MM.1S (cell line): ENCODE data around the gene PLCH1.

Source experiments
- DNase-seq: peaks from one replicate; pipeline ENCODE4 v3.0.0-alpha.2; 2015
- H2AFZ ChIP-seq: fragments of 300-600 bp; sonication (generic); 2 replicates; pipeline ENCODE4 v1.6.0; 2016; ENCODE audit warnings: antibody characterized with exemption, low read length
- H3F3A ChIP-seq: fragments of 300-600 bp; sonication (generic); 2 replicates; pipeline ENCODE4 v1.6.1; 2016; ENCODE audit warnings: mild to moderate bottlenecking, antibody characterized with exemption, low read length, moderate library complexity, mixed read lengths; ENCODE audit not compliant: insufficient read depth
- H3K27ac ChIP-seq: fragments of 300-600 bp; sonication (generic); 2 replicates; pipeline ENCODE4 v1.5.1; 2016; ENCODE audit warnings: mild to moderate bottlenecking, low read length
- H3K27me3 ChIP-seq: fragments of 300-600 bp; sonication (generic); replicated peaks from 2 replicates; pipeline ENCODE4 v1.6.0; 2016; ENCODE audit warnings: low read length; ENCODE audit not compliant: insufficient read depth
- H3K36me3 ChIP-seq: fragments of 300-600 bp; sonication (generic); replicated peaks from 2 replicates; pipeline ENCODE4 v1.6.1; 2016; ENCODE audit warnings: mild to moderate bottlenecking, low read length, mixed read lengths; ENCODE audit not compliant: insufficient read depth
- H3K4me1 ChIP-seq: fragments of 300-600 bp; sonication (generic); 2 replicates; pipeline ENCODE4 v1.6.1; 2016; ENCODE audit warnings: low read length, mixed read lengths
- H3K4me2 ChIP-seq: fragments of 300-600 bp; sonication (generic); 2 replicates; pipeline ENCODE4 v1.6.0; 2016; ENCODE audit warnings: low read depth, low read length
- H3K4me3 ChIP-seq: fragments of 300-600 bp; sonication (generic); 2 replicates; pipeline ENCODE4 v1.5.1; 2016; ENCODE audit warnings: low read length, mixed read lengths
- H3K79me2 ChIP-seq: fragments of 300-600 bp; sonication (generic); 2 replicates; pipeline ENCODE4 v1.6.1; 2016; ENCODE audit warnings: mixed run types, low read length, mixed read lengths
- H3K9ac ChIP-seq: fragments of 300-600 bp; sonication (generic); 2 replicates; pipeline ENCODE4 v1.6.1; 2016; ENCODE audit warnings: low read length, mixed read lengths
- H3K9me2 ChIP-seq: fragments of 300-600 bp; sonication (generic); replicated peaks from 2 replicates; pipeline ENCODE4 v1.6.1; 2016; ENCODE audit warnings: mild to moderate bottlenecking, low read length, mixed read lengths; ENCODE audit not compliant: insufficient read depth
- H3K9me3 ChIP-seq: fragments of 300-600 bp; sonication (generic); replicated peaks from 2 replicates; pipeline ENCODE4 v1.6.1; 2016; ENCODE audit warnings: mild to moderate bottlenecking, low read length, mixed read lengths; ENCODE audit not compliant: insufficient read depth
- H4K20me1 ChIP-seq: fragments of 300-600 bp; sonication (generic); 2 replicates; pipeline ENCODE4 v1.6.1; 2016; ENCODE audit warnings: mild to moderate bottlenecking, low read length, moderate library complexity, mixed read lengths; ENCODE audit not compliant: insufficient read depth
- CTCF ChIP-seq: fragments of 300-600 bp; sonication (generic); IDR thresholded peaks from 2 replicates; pipeline ENCODE4 v1.5.1; 2016; ENCODE audit warnings: antibody characterized with exemption, low read length, mixed read lengths
- EZH2 ChIP-seq: fragments of 300-600 bp; sonication (generic); optimal IDR thresholded peaks from 2 replicates; pipeline ENCODE3; 2017; ENCODE audit warnings: low read depth, mild to moderate bottlenecking, antibody characterized with exemption, low read length, mixed read lengths
- EZH2phosphoT487 ChIP-seq: fragments of 300-600 bp; sonication (generic); IDR thresholded peaks from 2 replicates; pipeline ENCODE4 v1.6.1; 2018; ENCODE audit warnings: antibody characterized with exemption, low read length

Gene PLCH1

GRCh38 chr3:155332716-155333115 lies 412.2 kb downstream of the PLCH1 start:
- DNase-seq = no peak
- peaks cover 6% of the 10 kb centered on the region for H3F3A ChIP-seq
- H3K4me3 ChIP-seq = no peak overlapping the region
- H3K27ac ChIP-seq = no peak overlapping the region
- no peak overlapping the region for H2AFZ ChIP-seq
- no peaks in the 10 kb centered on the region for H4K20me1 ChIP-seq
- no peaks in the 10 kb centered on the region for H3K9me3 ChIP-seq
- H3K4me2 ChIP-seq = no peak overlapping the region
- H3K36me3 ChIP-seq = no peaks in the 10 kb centered on the region
- H3K27me3 ChIP-seq = no peaks in the 10 kb centered on the region
- TF ChIP-seq EZH2 (no peak), CTCF (no peak), EZH2phosphoT487 (no peak)
- H3K4me1 ChIP-seq = peaks cover 24% of the 10 kb centered on the region
- no peaks in the 10 kb centered on the region for H3K9me2 ChIP-seq
- H3K79me2 ChIP-seq = no peaks in the 10 kb centered on the region
- no peak overlapping the region for H3K9ac ChIP-seq

- Histone ChIP-seq H3K27ac (no peak overlapping the region), H3K4me1 (peaks cover 23% of the 10 kb centered on the region)
Observed at GRCh38 chr3:155331078-155331477, 413.8 kb downstream of the PLCH1 start.

GRCh38 chr3:155330370-155330769 lies 414.5 kb downstream of the PLCH1 start:
- TF ChIP-seq EZH2 (no peak), EZH2phosphoT487 (no peak), CTCF (no peak)
- Histone ChIP-seq H3K27me3 (no peaks in the 10 kb centered on the region), H3K36me3 (no peaks in the 10 kb centered on the region), H3K9me2 (no peaks in the 10 kb centered on the region), H3K4me2 (no peak overlapping the region), H3K27ac (no peak overlapping the region), H4K20me1 (no peaks in the 10 kb centered on the region), H3F3A (peaks cover 4% of the 10 kb centered on the region), H3K9me3 (no peaks in the 10 kb centered on the region), H3K4me3 (no peak overlapping the region), H3K79me2 (no peaks in the 10 kb centered on the region), H3K9ac (no peak overlapping the region), H3K4me1 (peaks cover 19% of the 10 kb centered on the region), H2AFZ (no peak overlapping the region)
- no peak for DNase-seq

More at GRCh38 chr3:155331078-155331477, 413.8 kb downstream of the PLCH1 start:
- Histone ChIP-seq H2AFZ (no peak overlapping the region), H3K4me3 (no peak overlapping the region), H3K4me2 (no peak overlapping the region), H3K79me2 (no peaks in the 10 kb centered on the region), H3K27me3 (no peaks in the 10 kb centered on the region), H3K36me3 (no peaks in the 10 kb centered on the region), H3K9me3 (no peaks in the 10 kb centered on the region), H3F3A (peaks cover 6% of the 10 kb centered on the region), H3K9me2 (no peaks in the 10 kb centered on the region), H3K9ac (no peak overlapping the region), H4K20me1 (no peaks in the 10 kb centered on the region)
- no peak for DNase-seq
- TF ChIP-seq CTCF (no peak), EZH2phosphoT487 (no peak)
